HEK293 (cell line): ENCODE data around the gene PTPRN2.

Experiments used
- CTCF ChIA-PET: fragments of 350-600 bp; formaldehyde crosslinking; extraction: SDS; loops from one replicate; lab custom pipeline; 2021; ENCODE audit warnings: antibody characterized with exemption; lab: Yijun Ruan, JAX
- POLR2A ChIA-PET: fragments of 300-600 bp; formaldehyde crosslinking; extraction: SDS; loops from one replicate; lab custom pipeline; 2020; ENCODE audit warnings: antibody characterized with exemption, inconsistent platforms; lab: Yijun Ruan, JAX
- H3K27ac ChIP-seq: fragments of 200-500 bp; sonication (Bioruptor generic); 2 replicates; pipeline ENCODE4 v1.5.1; 2014; ENCODE audit warnings: low read depth, low read length, control low read depth, inconsistent platforms; ENCODE audit errors: extremely low read depth
- H3K36me3 ChIP-seq, 2 experiments: fragments of 200-500 bp in 1 of 2; sonication (Bioruptor generic) in 1 of 2; 1 replicate in 1 of 2; 2 replicates in 1 of 2; pipeline ENCODE4 v1.5.1; 2014 to 2017; ENCODE audit warnings: inconsistent platforms in 2 of 2, low read length in 2 of 2; ENCODE audit not compliant: control insufficient read depth in 2 of 2, insufficient read depth in 1 of 2
- H3K4me1 ChIP-seq: fragments of 200-500 bp; sonication (Bioruptor generic); 2 replicates; pipeline ENCODE4 v1.5.1; 2014; ENCODE audit warnings: mild to moderate bottlenecking, low read length, inconsistent platforms; ENCODE audit not compliant: control insufficient read depth, insufficient read depth
- H3K4me3 ChIP-seq: 2 replicates; pipeline ENCODE4 v1.5.1; 2011; ENCODE audit warnings: low read depth, mild to moderate bottlenecking, control low read depth, low read length, moderate library complexity
- H3K9me3 ChIP-seq: fragments of 200-500 bp; sonication (Bioruptor generic); 2 replicates; pipeline ENCODE4 v1.5.1; 2014; ENCODE audit warnings: low read depth, low read length, inconsistent platforms; ENCODE audit not compliant: control insufficient read depth, insufficient read depth
- BCL11B ChIP-seq: fragments of 450-650 bp; formaldehyde crosslinking; IDR thresholded peaks from 2 replicates; pipeline ENCODE4 v1.5.1; 2016; ENCODE audit warnings: low read depth, missing biosample characterization, missing genetic modification characterization
- ELK4 ChIP-seq: IDR thresholded peaks from 2 replicates; pipeline ENCODE4 v1.6.1; 2011; ENCODE audit warnings: mild to moderate bottlenecking, low read depth, low read length, borderline replicate concordance
- GLIS2 ChIP-seq: fragments of 450-650 bp; formaldehyde crosslinking; IDR thresholded peaks from 2 replicates; pipeline ENCODE4 v1.5.1; 2016; ENCODE audit warnings: missing biosample characterization, missing genetic modification characterization
- PRDM1 ChIP-seq: fragments of 450-650 bp; formaldehyde crosslinking; IDR thresholded peaks from 2 replicates; pipeline ENCODE4; 2016; ENCODE audit warnings: missing biosample characterization, missing genetic modification characterization
- ZBTB7A ChIP-seq: fragments of 450-650 bp; formaldehyde crosslinking; IDR thresholded peaks from 2 replicates; pipeline ENCODE4 v1.5.1; 2016; ENCODE audit warnings: low read depth, missing biosample characterization, missing genetic modification characterization
- ZFP69B ChIP-seq: fragments of 450-650 bp; formaldehyde crosslinking; IDR thresholded peaks from 2 replicates; pipeline ENCODE4 v1.5.1; 2016; ENCODE audit warnings: missing biosample characterization, missing genetic modification characterization
- ZIC2 ChIP-seq: fragments of 450-650 bp; formaldehyde crosslinking; IDR thresholded peaks from 2 replicates; pipeline ENCODE4 v1.5.1; 2016; ENCODE audit warnings: missing biosample characterization, missing genetic modification characterization
- ZNF112 ChIP-seq: fragments of 450-650 bp; formaldehyde crosslinking; IDR thresholded peaks from 2 replicates; pipeline ENCODE4 v1.5.0; 2017; ENCODE audit warnings: missing biosample characterization, missing genetic modification characterization
- ZNF148 ChIP-seq: fragments of 450-650 bp; formaldehyde crosslinking; IDR thresholded peaks from 2 replicates; pipeline ENCODE4 v1.5.0; 2017; ENCODE audit warnings: missing biosample characterization, missing genetic modification characterization, borderline replicate concordance
- ZNF155 ChIP-seq: fragments of 450-650 bp; formaldehyde crosslinking; IDR thresholded peaks from 2 replicates; pipeline ENCODE4 v1.5.1; 2016; ENCODE audit warnings: missing biosample characterization, missing genetic modification characterization
- ZNF157 ChIP-seq: fragments of 450-650 bp; formaldehyde crosslinking; IDR thresholded peaks from 2 replicates; pipeline ENCODE4 v1.5.1; 2016; ENCODE audit warnings: missing biosample characterization, missing genetic modification characterization
- ZNF175 ChIP-seq: fragments of 450-650 bp; formaldehyde crosslinking; IDR thresholded peaks from 2 replicates; pipeline ENCODE4 v1.5.1; 2016; ENCODE audit warnings: missing biosample characterization, missing genetic modification characterization
- ZNF223 ChIP-seq: fragments of 450-650 bp; formaldehyde crosslinking; IDR thresholded peaks from 2 replicates; pipeline ENCODE4 v1.5.1; 2016; ENCODE audit warnings: missing biosample characterization, missing genetic modification characterization
- ZNF23 ChIP-seq: fragments of 450-650 bp; formaldehyde crosslinking; IDR thresholded peaks from 2 replicates; pipeline ENCODE4 v1.5.1; 2016; ENCODE audit warnings: missing biosample characterization, missing genetic modification characterization, borderline replicate concordance
- ZNF266 ChIP-seq: fragments of 450-650 bp; formaldehyde crosslinking; IDR thresholded peaks from 2 replicates; pipeline ENCODE4 v1.5.1; 2016; ENCODE audit warnings: missing biosample characterization, missing genetic modification characterization, low read depth
- ZNF280D ChIP-seq: fragments of 450-650 bp; formaldehyde crosslinking; IDR thresholded peaks from 2 replicates; pipeline ENCODE4 v1.5.1; 2016; ENCODE audit warnings: missing biosample characterization, missing genetic modification characterization
- ZNF433 ChIP-seq: fragments of 450-650 bp; formaldehyde crosslinking; IDR thresholded peaks from 2 replicates; pipeline ENCODE4 v1.5.1; 2016; ENCODE audit warnings: missing biosample characterization, missing genetic modification characterization, low read depth
- ZNF514 ChIP-seq: fragments of 450-650 bp; formaldehyde crosslinking; IDR thresholded peaks from 2 replicates; pipeline ENCODE4 v1.5.1; 2016; ENCODE audit warnings: missing biosample characterization, missing genetic modification characterization
- ZNF768 ChIP-seq: fragments of 450-650 bp; formaldehyde crosslinking; IDR thresholded peaks from 2 replicates; pipeline ENCODE4 v1.5.1; 2018; ENCODE audit warnings: missing biosample characterization, mild to moderate bottlenecking, missing genetic modification characterization

PTPRN2 gene

GRCh38 chr7:158520825-158521224 lies 66.8 kb downstream of the PTPRN2 start:
- no peak overlapping the region for H3K4me3 ChIP-seq
- TF ChIP-seq ZNF175 (tag by site-specific recombination): no peak
- TF ChIP-seq ZIC2: peak; percentile 80
- ChIA-PET CTCF (no interaction called here), POLR2A (no interaction called here)
- H3K27ac ChIP-seq: no peak overlapping the region
- H3K4me1 ChIP-seq: no peaks in the 10 kb centered on the region
- no peaks in the 10 kb centered on the region; the same call in 1 of the 2 replicates for H3K9me3 ChIP-seq
- H3K36me3 ChIP-seq: no peaks in the 10 kb centered on the region

GRCh38 chr7:158519633-158520174 lies 67.9 kb downstream of the PTPRN2 start:
- ChIA-PET CTCF (interaction anchor here (0.7 kb wide), 1 partner anchor 367 kb away, joined by 4 read pairs; no protein-coding TSS in a partner anchor), POLR2A (no interaction called here)
- H3K4me1 ChIP-seq: no peaks in the 10 kb centered on the region
- TF ChIP-seq GLIS2 (tag by site-specific recombination): no peak
- no peak for TF ChIP-seq PRDM1 (tag by site-specific recombination)
- TF ChIP-seq ZNF223 (tag by site-specific recombination): no peak
- no peaks in the 10 kb centered on the region; the same call in 1 of the 2 replicates for H3K9me3 ChIP-seq
- no peaks in the 10 kb centered on the region for H3K36me3 ChIP-seq
- no peak overlapping the region for H3K27ac ChIP-seq
- no peak overlapping the region for H3K4me3 ChIP-seq

GRCh38 chr7:158518980-158519632 lies 68.5 kb downstream of the PTPRN2 start:
- no peaks in the 10 kb centered on the region; the same call in 1 of the 2 replicates for H3K9me3 ChIP-seq
- ChIA-PET CTCF (interaction anchor here (0.7 kb wide), 1 partner anchor 368 kb away, joined by 4 read pairs; no protein-coding TSS in a partner anchor), POLR2A (no interaction called here)
- no peaks in the 10 kb centered on the region for H3K36me3 ChIP-seq
- H3K27ac ChIP-seq: no peak overlapping the region
- no peak overlapping the region for H3K4me3 ChIP-seq
- TF ChIP-seq ZNF157 (tag by site-specific recombination) (no peak), ZNF280D (tag by site-specific recombination) (no peak), ZBTB7A (tag by site-specific recombination) (no peak), ZNF266 (tag by site-specific recombination) (no peak), ZNF112 (no peak), ELK4 (no peak), ZNF148 (tag by site-specific recombination) (no peak), ZNF514 (tag by site-specific recombination) (no peak), ZNF768 (no peak), BCL11B (tag by site-specific recombination) (no peak), ZNF23 (tag by site-specific recombination) (no peak), ZFP69B (no peak), ZNF433 (no peak), ZNF155 (tag by site-specific recombination) (no peak)
- H3K4me1 ChIP-seq: no peaks in the 10 kb centered on the region
